PFSK-1 (cell line): ENCODE results near the gene NFKB1.

Source experiments
- POLR2AphosphoS5 ChIP-seq: IDR thresholded peaks from 2 replicates; pipeline ENCODE4 v1.6.1; 2012; ENCODE audit warnings: low read depth, mild to moderate bottlenecking, control low read depth, low read length, moderate library complexity
- SIN3A ChIP-seq: IDR thresholded peaks from 2 replicates; pipeline ENCODE4 v1.6.1; 2012; ENCODE audit warnings: mild to moderate bottlenecking, low read length, moderate library complexity, borderline replicate concordance; ENCODE audit not compliant: insufficient read depth

- TF ChIP-seq POLR2AphosphoS5: no peak
- no peak for TF ChIP-seq SIN3A
Measured at GRCh38 chr4:102521570-102521969, 20.4 kb downstream of the NFKB1 start.
